Astrocyte (in vitro differentiated cells and primary cell): ENCODE data around the gene KRT4. TPM values are rescaled to one million over a fixed set of nuclear protein-coding genes. Genes with fewer than 3 reads are reported as not detected.

Source experiments
- DNase-seq: peaks from one replicate; pipeline ENCODE4 v3.0.0-alpha.2; 2010; ENCODE audit warnings: low read depth
- FAIRE-seq: peaks from 2 replicates; lab custom pipeline; 2011; peaks lifted over from hg19 to GRCh38; lab: Jason Lieb, UNC
- H2AFZ ChIP-seq: 2 replicates; pipeline ENCODE4 v1.6.0; 2012; ENCODE audit warnings: low read depth, low read length, inconsistent platforms
- H3K27ac ChIP-seq: 2 replicates; pipeline ENCODE4 v1.5.1; 2011; ENCODE audit warnings: low read depth, low read length, inconsistent platforms
- H3K27me3 ChIP-seq: 2 replicates; pipeline ENCODE4 v1.6.0; 2011; ENCODE audit warnings: low read length, inconsistent platforms; ENCODE audit not compliant: insufficient read depth
- H3K36me3 ChIP-seq: 2 replicates; pipeline ENCODE4 v1.5.1; 2011; ENCODE audit warnings: low read length, inconsistent platforms; ENCODE audit not compliant: insufficient read depth
- H3K4me1 ChIP-seq: 2 replicates; pipeline ENCODE4 v1.5.1; 2011; ENCODE audit warnings: low read length, inconsistent platforms; ENCODE audit not compliant: insufficient read depth
- H3K4me2 ChIP-seq: 2 replicates; pipeline ENCODE4 v1.6.0; 2012; ENCODE audit warnings: low read length, inconsistent platforms
- H3K4me3 ChIP-seq: 2 replicates; pipeline ENCODE4 v1.5.1; 2011; ENCODE audit warnings: low read depth, mild to moderate bottlenecking, low read length, inconsistent platforms; ENCODE audit not compliant: insufficient read depth
- H3K79me2 ChIP-seq: 2 replicates; pipeline ENCODE4 v1.6.0; 2012; ENCODE audit warnings: mild to moderate bottlenecking, low read length, inconsistent platforms; ENCODE audit not compliant: insufficient read depth
- H3K9ac ChIP-seq: 2 replicates; pipeline ENCODE4 v1.6.0; 2012; ENCODE audit warnings: mild to moderate bottlenecking, low read length, inconsistent platforms
- H3K9me3 ChIP-seq: 2 replicates; pipeline ENCODE4 v1.5.1; 2012; ENCODE audit warnings: low read depth, mild to moderate bottlenecking, low read length, inconsistent platforms; ENCODE audit not compliant: insufficient read depth
- H4K20me1 ChIP-seq: 2 replicates; pipeline ENCODE4 v1.6.0; 2012; ENCODE audit warnings: low read length, inconsistent platforms; ENCODE audit not compliant: insufficient read depth
- H3K27ac Mint-ChIP-seq: one replicate; pipeline ENCODE4 v1.8.0; 2021; ENCODE audit warnings: mild to moderate bottlenecking, mixed read lengths; ENCODE audit not compliant: unreplicated experiment
- H3K27me3 Mint-ChIP-seq: one replicate; pipeline ENCODE4 v1.8.0; 2021; ENCODE audit warnings: low read depth, mixed read lengths; ENCODE audit not compliant: unreplicated experiment
- H3K36me3 Mint-ChIP-seq: one replicate; pipeline ENCODE4 v1.8.0; 2021; ENCODE audit warnings: low read depth, mixed read lengths; ENCODE audit not compliant: unreplicated experiment
- H3K4me1 Mint-ChIP-seq: one replicate; pipeline ENCODE4 v1.8.0; 2021; ENCODE audit warnings: low read depth, mixed read lengths; ENCODE audit not compliant: unreplicated experiment
- H3K4me3 Mint-ChIP-seq: one replicate; pipeline ENCODE4 v1.8.0; 2021; ENCODE audit warnings: mild to moderate bottlenecking, moderate library complexity, mixed read lengths; ENCODE audit not compliant: unreplicated experiment
- H3K9me3 Mint-ChIP-seq: one replicate; pipeline ENCODE4 v1.8.0; 2021; ENCODE audit warnings: mild to moderate bottlenecking, mixed read lengths; ENCODE audit not compliant: unreplicated experiment
- CTCF ChIP-seq: IDR thresholded peaks from 2 replicates; pipeline ENCODE4 v1.5.1; 2011; ENCODE audit warnings: low read depth, mild to moderate bottlenecking, inconsistent platforms, low read length, moderate library complexity; ENCODE audit not compliant: insufficient read depth
- EZH2 ChIP-seq: IDR thresholded peaks from 2 replicates; pipeline ENCODE4 v1.6.1; 2012; ENCODE audit warnings: mild to moderate bottlenecking, low read length, inconsistent platforms; ENCODE audit not compliant: insufficient read depth
- total RNA-seq: library from RNA; stranded (reverse); gene quantifications from 2 replicates; pipeline ENCODE4 v1.2.1, GENCODE V29; 2021

Gene KRT4
- total RNA-seq, 1 donor from 2014 or later: not detected

- Mint-ChIP-seq H3K4me1 (peaks cover 13% of the 10 kb centered on the region), H3K27me3 (peaks cover 40% of the 10 kb centered on the region), H3K27ac (no peak overlapping the region), H3K4me3 (no peak overlapping the region), H3K9me3 (peaks cover 4% of the 10 kb centered on the region), H3K36me3 (no peaks in the 10 kb centered on the region)
- no peak overlapping the region for H3K27ac ChIP-seq
- H4K20me1 ChIP-seq: no peaks in the 10 kb centered on the region
- H3K9ac ChIP-seq: no peak overlapping the region
- no peak for DNase-seq
- peaks cover 7% of the 10 kb centered on the region for H3K4me1 ChIP-seq
- H3K4me2 ChIP-seq: no peak overlapping the region
- H2AFZ ChIP-seq: no peak overlapping the region
- no peaks in the 10 kb centered on the region for H3K9me3 ChIP-seq
- H3K27me3 ChIP-seq: peaks cover 18% of the 10 kb centered on the region
- TF ChIP-seq EZH2: no peak
- no peak for TF ChIP-seq CTCF
- H3K36me3 ChIP-seq: no peaks in the 10 kb centered on the region
- H3K4me3 ChIP-seq: no peak overlapping the region
- H3K79me2 ChIP-seq: no peaks in the 10 kb centered on the region
- FAIRE-seq: no peak
Observed at GRCh38 chr12:52802442-52802841, 11.5 kb downstream of the KRT4 start.

DNA sequence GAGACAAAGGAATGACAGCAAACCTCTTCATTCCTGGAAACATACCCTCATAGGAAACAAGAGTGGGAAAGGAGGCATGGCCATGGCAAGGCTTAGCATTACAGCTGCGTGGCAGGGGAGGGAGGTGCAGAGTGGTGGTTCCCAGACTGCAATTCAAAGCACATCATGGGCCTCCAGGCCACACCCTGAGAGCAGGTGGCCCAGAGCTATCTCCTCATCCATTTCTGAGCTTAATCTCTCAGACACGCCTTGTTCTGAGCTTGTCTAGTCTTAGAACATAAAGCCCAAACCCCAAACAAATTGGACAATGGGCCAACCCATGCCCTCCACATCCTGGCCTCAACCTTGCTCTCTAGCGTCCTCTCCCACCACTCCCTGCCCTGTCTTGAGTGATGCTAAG is 12.1 kb downstream of the KRT4 start:
- Mint-ChIP-seq H3K4me1 (peaks cover 13% of the 10 kb centered on the region), H3K4me3 (no peak overlapping the region), H3K27me3 (peaks cover 35% of the 10 kb centered on the region), H3K9me3 (peaks cover 4% of the 10 kb centered on the region), H3K27ac (no peak overlapping the region), H3K36me3 (no peaks in the 10 kb centered on the region)
- no peak for DNase-seq
- H3K27ac ChIP-seq: no peak overlapping the region
- H3K36me3 ChIP-seq: no peaks in the 10 kb centered on the region
- H3K4me2 ChIP-seq: no peak overlapping the region
- peaks cover 7% of the 10 kb centered on the region for H3K4me1 ChIP-seq
- peaks cover 16% of the 10 kb centered on the region for H3K27me3 ChIP-seq
- no peak overlapping the region for H2AFZ ChIP-seq
- no peak overlapping the region for H3K4me3 ChIP-seq
- H3K9ac ChIP-seq: no peak overlapping the region
- FAIRE-seq: no peak
- no peaks in the 10 kb centered on the region for H4K20me1 ChIP-seq
- no peaks in the 10 kb centered on the region for H3K79me2 ChIP-seq
- TF ChIP-seq EZH2 (no peak), CTCF (no peak)
- no peaks in the 10 kb centered on the region for H3K9me3 ChIP-seq

GRCh38 chr12:52800259-52800917 is 13.5 kb downstream of the KRT4 start:
- Histone ChIP-seq H3K4me1 (peaks cover 7% of the 10 kb centered on the region), H3K36me3 (no peaks in the 10 kb centered on the region), H3K9me3 (no peaks in the 10 kb centered on the region), H4K20me1 (no peaks in the 10 kb centered on the region), H3K27me3 (peaks cover 13% of the 10 kb centered on the region), H3K4me3 (no peak overlapping the region), H3K9ac (no peak overlapping the region), H3K79me2 (no peaks in the 10 kb centered on the region), H2AFZ (no peak overlapping the region), H3K4me2 (no peak overlapping the region), H3K27ac (no peak overlapping the region)
- peaks cover 27% of the 10 kb centered on the region for H3K27me3 Mint-ChIP-seq
- no peak overlapping the region for H3K4me3 Mint-ChIP-seq
- TF ChIP-seq EZH2 (no peak), CTCF (no peak)
- H3K4me1 Mint-ChIP-seq: peaks cover 13% of the 10 kb centered on the region
- DNase-seq (no peak), FAIRE-seq (no peak)
- H3K27ac Mint-ChIP-seq: no peak overlapping the region
- H3K9me3 Mint-ChIP-seq: peaks cover 4% of the 10 kb centered on the region
- no peaks in the 10 kb centered on the region for H3K36me3 Mint-ChIP-seq
